HG03280 (cell line): ENCODE results near the gene MYO5C.
"Not testable (repeated sequence)": the region's sequence is repeated elsewhere in the genome, so short reads cannot be mapped to it uniquely, and the experiment has no call there.

Source experiments
- ATAC-seq: cut with Tn5 transposase; IDR thresholded peaks from one replicate; pipeline ENCODE4 v1.9.1; 2021; ENCODE audit warnings: mild to moderate bottlenecking, moderate library complexity; ENCODE audit not compliant: unreplicated experiment

Gene MYO5C

DNA sequence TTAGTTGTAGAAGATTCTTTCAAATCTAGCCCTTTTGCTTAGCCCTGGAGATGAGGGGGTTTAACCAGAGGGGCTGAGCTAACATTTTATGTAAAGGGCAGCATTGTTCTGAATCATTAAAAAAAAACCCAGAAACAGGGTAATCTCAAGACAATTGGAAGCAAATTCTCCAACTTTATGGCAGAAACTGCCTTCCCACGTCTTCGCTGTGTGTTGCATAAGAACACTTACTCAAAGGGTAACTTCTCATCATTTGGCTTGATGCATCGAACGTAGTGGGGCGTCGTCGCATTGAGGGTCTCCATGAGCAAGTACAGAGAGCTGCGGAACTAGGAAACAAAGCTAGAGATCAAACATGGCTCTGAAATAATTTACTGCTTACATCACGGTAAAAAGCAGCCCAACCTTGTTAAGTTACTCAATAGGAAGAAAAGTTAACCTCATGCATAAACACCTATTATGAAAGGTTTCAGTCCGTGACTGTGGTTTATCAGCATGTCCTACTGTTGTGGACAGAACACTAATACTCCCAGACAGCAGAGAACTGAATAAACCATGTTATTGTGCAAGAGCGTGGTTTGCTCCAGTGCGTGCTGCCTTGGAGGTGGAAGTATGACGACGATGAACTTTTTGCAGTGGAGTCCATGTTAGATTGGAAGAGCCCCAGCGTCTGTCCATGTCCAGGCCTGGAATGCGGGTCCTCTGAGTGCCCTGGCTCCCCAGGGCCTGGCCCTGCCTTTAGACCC, 48.7 kb downstream of the MYO5C start:
- ATAC-seq = no peak

DNA sequence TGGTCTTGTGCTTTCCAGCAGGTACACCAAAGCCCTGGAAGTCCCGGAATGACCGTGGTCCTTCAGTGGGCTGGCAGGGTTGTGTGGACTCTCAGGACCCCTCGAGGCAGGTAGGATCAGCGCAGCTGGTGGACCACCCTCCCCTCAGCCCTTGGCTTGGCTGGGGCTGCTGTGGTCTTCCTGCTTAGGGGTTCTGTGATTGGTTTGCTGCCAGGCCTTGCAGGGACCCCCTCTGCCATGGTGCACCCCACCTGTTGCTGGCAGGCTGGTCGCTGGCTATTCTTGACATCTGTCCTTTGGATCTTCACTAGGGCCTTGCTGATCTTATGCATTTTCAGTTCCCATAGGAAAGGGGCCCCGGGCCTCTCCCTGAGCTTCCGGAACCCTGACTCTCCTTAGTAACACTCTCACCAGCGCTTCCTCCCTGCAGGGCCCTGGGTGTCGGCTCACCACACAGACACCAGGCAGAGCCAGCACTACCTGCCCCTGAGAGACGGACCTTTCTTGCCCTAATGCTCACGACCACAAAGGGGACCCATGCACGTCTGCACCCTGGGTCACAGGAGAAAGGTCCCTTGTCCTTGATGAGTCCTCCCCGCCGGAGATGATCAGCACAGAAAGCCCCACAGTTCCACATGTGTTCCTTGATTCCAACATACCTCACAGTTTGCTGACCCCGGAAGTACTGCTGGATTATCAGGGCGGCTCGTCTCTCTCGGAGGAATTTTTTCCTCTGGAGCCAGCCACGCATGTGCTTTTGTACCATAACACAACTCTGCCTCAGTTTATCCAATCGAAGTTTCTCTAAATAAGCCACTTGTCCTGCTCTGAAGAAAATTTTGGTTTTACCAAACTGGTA, 51.7 kb downstream of the MYO5C start:
- no peak for ATAC-seq

DNA sequence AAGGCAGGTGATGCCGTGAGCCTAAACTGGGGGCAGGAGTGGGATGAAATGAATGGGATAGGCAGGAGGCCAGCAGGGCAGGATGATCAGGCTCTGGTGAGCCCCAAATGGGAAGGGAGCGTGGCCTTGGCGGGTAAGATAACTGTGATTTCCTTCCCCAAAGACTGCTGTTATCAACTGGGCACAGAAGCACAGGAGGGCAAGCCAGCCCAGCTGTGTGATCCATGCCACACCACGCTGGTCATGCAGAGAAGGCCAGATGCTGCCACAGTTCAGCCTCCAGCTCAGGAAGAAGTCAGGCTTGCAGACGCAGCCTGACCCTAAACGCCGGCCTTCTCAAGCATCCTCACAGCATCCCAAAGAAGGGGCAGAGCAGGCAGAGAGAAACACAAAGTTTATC, 52.3 kb downstream of the MYO5C start:
- ATAC-seq = no peak

DNA sequence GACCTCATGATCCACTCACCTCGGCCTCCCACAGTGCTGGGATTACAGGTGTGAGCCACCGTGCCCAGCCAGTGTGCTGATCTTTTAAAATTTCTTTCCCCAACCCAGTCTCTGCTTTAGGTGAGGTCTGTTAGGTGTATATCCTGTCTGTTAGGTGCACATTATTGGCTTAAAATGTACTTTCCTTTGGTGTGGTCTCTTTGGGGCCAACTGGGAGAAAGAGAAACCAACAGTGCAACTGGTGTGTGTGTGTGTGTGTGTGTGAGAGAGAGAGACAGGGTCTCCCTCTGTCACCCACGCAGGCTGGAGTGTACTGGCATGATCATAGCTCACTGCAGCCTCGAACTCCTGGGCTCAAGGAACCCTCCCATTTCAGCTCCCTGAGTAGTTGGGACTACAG, 54.1 kb downstream of the MYO5C start:
- ATAC-seq = no peak

DNA sequence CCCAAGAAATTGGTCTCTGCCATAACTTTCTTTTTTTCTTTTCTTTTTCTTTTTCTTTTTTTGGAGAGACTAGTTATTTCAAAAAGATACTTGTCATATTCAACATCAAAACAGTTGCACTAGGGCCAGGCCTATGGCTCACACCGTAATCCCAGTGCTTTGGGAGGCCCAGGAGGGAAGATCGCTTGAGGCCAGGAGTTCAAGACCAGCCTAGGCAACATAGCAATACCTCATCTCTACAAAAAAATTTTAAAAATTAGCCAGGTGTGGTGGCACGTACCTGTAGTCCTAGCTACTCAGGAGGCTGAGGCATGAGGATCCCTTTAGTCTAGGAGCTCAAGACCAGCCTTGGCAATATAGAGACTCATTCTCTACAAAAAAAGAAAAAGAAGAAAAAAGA, 55.4 kb downstream of the MYO5C start:
- ATAC-seq = no peak

DNA sequence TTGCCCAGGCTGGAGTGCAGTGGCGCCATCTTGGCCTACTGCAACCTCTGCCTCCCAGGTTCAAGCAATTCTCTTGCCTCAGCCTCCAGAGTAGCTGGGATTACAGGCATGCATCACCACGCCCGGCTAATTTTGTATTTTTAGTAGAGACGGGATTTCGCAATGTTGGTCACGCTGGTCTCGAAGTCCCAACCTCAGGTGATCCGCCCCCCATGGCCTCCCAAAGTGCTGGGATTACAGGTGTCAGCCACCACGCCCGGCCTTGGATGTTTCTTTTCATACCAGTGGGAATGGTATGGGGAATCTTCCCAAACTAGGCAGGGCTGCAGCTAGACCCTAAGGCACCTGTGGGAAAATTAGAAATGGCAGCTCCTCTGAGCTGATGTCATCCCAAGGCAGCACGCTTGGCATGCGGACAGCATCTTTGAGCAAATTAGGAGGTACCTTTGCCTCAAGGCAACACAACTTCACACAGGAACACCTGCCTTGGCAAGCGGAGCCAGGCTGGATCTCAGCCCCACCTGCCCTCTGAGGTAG, 56.5 kb downstream of the MYO5C start:
- not testable (repeated sequence) for ATAC-seq

DNA sequence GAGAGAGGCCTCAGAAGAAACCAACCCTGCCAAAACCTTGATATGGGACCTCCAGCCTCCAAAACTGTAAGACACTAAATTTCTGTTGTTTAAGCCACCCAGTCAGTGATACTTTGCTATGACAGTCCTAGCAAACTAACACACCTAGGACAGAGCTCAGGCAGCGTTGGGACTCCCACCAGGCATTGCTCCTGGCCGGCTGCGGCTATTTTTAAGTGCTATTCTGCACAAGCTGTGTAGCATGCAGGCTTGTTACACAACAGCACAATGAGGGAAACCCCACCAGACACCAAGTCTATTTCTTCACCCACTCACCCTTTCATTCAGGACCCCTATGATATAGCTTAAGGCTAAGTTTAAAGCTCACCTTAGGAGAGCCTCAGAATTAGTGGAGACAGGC, 57.5 kb downstream of the MYO5C start:
- no peak for ATAC-seq

DNA sequence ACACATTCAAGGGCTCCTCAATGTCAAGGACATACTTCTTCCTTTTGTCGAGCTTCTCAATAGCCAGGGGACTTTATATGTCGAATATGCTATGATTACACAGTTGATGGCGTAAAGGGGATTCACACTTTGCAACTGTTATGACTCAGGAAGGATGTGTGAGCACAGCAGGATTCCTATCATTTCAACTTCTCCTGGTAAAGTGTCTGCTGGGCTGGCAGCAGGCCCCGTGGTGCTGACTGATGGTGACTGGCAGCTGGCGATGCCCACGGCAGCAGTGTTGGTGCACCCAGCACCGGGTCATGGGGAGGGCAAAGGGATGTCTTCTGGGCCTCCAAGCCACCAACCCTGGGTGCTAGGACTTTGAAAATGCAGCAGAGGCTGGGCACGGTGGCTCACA, 59.6 kb downstream of the MYO5C start:
- no peak for ATAC-seq

DNA sequence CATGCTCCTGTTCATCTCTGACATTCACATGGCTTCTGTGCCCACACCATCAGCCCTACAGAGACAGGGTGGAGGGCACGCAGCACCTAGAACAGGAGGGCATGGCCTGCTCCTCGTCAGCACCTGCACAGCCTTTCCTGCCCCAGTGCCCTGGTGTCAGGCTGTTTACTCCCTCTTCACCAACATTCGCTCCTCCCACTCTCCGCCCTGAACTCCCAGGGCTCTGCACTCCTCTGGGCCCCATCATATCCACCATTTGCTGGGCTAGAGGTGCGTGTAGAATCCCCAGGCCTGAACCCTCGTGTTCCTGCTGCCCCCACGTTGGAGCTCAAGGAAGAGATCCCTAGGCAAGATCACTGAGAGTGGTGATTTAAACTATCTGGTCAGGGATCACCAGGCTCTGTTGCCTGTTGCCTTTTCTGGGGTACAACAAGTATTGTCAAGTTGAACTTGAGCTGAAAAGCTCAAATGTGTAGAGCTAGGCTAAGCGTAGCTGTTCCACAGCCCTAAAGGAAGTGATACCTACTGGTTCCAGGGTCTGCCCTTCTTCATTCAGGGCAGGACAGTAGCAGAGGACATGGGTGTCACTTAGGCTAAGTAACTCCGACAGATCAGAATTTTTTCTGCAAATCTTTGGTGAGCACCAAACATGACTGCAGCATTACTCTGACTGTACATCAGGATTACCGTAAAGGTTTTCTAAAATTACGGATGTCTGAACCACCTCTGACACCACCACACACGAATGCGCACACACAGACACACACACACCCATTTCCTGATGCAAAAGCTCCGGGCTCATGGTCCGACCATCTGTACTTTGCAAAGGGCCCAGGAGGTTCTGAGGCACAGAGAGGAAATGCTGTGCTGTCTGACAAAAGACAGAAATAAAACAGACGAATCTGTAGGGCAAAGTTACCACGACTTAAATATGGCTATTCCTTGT, 60.7 kb downstream of the MYO5C start:
- ATAC-seq = no peak

DNA sequence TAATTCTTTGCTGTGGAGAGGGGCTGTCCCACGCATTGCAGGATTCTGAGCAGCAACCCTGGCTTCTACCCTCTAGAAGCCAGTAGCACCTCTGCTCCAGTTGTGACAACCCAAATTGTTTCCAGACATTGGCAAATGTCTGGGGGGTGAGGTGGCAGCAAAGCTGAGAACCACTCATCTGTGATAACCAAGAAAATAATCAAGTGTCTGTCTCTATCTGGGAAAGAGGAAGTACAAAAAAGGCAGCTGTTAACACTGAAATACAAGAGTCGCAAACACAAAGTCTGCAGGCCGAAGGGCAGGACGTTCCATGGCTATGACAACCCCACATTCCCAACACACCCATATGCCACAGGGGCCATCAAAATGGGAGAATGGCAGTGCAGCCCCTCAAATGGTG, 62.2 kb downstream of the MYO5C start:
- ATAC-seq = peak; percentile 44

DNA sequence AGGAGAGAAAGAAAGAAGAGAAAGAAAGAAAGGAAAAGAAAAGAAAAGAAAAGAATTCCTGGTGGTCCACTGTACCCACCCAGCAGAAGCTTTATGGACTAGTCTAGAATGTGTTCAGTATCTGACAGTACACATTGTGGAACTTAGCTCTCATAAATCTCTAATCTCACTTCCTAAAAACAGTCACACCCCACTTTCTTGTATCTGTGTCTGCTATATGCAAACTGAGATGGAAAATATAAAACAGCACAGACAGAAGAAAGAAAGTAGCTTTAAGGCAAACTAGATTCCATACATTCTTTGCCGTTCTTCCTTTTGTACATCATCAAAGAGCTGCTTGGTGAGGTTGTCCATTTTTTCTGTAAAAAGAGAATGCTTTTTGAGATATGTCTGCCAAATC, 63.3 kb downstream of the MYO5C start:
- peak; percentile 66 for ATAC-seq

DNA sequence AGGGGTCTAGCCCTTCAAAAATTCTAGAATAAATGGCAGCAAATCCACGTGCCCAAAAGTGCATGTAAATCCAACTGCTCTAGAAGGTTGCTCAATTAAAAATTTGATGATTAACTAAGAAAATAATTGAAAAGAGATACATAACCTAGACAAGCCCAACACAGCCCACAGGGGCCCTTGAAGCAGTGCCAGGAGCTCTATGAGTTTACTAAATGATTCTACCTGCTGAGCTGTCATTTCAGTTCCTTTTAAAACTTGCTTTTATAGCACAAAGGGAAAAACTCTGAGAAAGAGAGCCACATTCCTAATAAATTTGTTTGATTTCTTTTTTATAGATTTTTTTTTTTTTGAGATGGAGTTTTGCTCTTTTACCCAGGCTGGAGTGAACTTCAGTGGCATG, 65.5 kb downstream of the MYO5C start:
- ATAC-seq = no peak

DNA sequence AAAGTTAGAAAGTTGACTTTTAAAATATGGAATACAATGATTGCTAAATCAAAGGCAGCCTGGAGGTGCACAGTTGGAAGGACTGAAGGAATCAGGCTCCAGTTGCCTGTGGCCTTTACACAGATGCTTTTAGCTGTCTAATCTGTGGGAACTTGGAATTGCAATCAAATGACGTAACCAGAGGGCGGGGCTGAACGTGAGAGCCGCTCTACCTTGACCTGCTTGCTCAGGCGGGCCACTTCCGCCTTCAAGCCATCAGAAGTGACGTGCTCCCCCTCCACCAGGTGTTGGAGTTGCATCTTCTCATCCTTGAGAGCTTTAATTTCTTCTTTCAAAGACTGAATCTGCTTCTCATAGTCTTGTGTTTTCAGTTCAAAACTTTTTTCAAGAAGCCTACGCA, 66.7 kb downstream of the MYO5C start:
- no peak for ATAC-seq

DNA sequence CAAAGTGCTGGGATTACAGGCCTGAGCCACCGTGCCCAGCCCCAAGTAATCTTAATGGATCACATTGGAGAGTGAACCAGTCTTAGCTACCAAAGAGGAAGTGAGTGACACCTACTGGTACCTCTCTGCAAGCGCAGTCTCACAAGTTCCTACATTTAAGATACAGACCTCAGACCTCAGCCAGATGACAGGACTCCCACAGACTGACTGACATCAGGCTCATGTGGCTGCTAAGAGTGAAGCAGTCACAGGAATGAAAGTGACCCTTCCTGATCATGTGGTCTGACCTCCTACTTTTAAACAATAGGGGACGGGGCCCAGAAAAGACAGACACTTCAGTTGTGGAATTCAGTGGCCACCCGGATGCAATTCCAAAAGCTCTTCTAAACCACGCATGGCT, 68.1 kb downstream of the MYO5C start:
- ATAC-seq = peak; percentile 71

DNA sequence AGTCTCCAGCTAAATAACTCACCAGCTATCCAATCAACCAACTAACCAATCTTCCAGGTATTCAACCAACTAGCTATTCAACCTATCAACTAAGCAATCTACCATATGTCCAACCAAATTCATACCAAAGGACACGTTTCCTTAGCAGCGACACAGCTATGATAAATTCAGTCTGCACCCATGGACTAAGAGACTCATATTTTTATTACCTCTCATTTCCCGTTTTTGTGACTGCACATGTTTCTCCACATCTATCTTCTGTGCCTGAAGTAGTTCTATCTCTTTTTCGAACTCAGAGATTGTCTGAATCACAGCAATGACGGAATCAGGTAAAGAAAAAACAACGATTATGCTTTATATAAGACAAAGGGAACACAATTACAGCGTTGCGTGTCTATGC, 70.4 kb downstream of the MYO5C start:
- no peak for ATAC-seq

DNA sequence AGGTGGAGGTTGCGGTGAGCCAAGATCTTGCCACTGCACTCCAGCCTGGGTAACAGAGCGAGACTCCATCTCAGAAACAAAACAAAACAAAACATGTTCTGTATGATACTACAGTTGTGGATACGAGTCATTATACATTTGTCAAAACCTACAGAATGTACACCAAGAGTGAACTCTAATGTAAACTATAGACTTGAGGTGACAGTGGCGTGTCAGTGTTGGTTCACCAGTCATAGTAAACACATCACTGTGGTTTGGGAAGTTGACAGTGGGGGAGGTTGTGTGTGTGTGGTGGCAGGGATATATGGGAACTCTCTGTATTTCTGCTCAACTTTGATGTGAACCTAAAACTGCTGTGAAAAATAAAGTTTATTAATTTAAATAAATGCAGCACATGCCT, 71.4 kb downstream of the MYO5C start:
- ATAC-seq = no peak

DNA sequence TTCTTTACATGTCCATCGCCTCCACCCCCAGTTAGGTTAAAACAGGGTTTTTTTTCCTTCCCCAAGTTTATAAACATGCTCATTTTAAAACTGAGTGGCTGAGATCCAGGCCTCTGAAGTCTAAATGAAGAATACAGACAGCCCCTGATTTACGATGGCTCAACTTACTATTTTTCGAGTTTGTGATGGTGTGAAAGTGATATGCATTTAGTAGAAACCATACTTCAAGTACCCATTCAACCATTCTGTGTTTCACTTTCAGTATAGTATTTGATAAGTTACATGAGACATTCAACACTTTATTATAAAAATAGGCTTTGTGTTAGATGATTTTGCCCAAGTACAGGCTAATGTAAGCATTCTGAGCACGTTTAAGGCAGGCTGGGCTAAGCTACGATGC, 73.9 kb downstream of the MYO5C start:
- no peak for ATAC-seq

DNA sequence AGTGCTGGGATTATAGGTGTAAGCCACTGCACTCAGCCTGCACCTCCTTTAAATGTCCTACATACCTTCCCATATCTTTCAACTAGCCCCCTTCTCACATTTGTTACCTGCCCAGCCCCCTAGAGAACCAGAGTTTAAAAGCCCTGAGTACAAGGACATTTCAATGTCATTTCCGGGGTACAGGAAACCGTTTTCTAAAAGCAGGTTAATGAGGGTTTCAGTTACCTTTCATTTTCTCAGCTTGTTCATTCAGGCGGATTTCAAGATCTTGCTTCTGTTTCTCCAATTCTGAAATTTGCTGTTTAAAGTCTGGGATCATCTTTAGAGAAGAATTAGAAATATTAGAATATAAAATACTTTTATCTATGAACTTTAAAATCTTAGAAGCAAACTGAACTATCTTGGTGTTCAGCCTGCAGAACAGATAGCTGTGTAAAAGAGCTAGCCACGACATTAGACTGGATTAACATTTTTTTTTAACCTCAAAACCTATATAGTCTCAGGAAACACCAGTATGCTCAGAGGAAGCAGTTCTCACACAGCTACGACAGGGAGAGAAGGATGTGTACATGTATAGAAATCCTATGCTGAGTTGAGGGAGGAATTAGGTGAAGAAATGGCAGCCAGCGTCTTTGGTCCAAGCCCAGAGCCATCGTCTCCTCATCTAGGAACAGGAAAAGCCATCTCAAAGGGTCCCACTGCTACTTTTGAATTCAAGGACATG, 74.5 kb downstream of the MYO5C start:
- no peak for ATAC-seq

DNA sequence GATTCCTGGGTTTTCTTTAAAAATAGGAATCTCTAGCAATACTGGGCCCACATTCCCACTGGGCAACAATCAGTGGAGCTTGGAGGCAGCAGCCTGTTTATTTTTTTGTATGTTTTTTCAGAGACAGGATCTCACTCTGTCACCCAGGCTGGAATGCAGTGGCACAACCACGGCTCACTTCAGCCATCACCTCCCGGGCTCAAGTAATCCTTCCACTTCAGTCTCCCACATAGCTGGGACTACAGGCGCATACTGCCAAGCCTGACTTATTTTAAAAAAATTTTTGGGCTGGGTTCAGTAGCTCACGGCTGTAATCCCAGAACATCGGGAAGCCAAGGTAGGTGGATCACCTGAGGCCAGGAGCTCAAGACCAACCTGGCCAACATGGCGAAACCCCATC, 75.4 kb downstream of the MYO5C start:
- ATAC-seq = no peak

DNA sequence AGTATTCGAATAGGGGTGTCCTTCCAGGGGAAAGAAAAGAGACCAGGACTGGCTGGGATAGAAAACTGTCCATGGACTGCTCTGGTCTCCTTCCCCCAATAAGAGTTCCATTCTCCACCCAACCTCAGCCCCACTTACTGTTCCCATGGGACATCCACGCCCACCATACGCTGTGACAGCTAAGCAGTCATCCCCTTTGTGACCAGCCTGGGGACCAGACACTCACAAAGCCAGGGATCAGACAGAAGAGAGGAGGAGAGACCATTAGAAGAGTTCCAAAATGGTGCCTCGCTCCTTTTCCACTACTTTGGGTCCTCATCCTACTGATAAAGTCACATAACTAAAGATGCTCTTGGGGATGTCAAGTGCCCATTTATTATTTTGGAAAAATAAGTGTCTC, 76.8 kb downstream of the MYO5C start:
- ATAC-seq = no peak
